ENCODE measurements around the gene PDIA2.
"Not testable (repeated sequence)": the region's sequence is repeated elsewhere in the genome, so short reads cannot be mapped to it uniquely, and the experiment has no call there.

DNA sequence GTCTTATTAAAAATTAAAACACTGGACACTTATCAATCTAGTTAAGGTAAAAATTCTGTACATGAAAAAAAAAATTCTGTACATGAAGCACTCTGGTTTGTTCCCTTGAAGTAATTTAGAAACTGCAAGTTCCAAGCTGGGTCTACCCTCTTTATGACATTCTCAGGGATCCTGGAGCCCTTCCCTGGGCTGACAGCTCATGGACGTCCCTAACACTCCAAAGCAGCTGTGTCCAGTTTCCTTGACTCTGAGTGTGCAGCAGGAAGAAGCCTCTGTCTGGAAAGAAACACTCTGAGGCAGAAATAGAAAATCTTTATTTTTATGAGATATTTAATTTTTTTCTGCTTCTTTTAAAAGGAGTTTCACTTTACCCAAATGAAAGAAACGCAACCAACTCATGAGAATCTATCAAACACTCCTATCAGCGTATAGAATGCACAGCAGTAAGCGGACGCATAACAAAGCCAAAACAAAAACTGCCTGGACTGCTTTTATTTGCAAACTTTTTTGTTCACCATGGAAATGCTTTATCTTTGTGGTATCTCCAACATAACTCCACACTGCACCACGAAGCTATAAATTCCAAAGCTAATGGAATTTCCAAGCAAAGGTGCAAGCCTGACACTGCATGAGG lies 48.3 kb downstream of the PDIA2 start:
- not testable (repeated sequence) for TF ChIP-seq OSR1 (CRISPR knock-in tag; IDR thresholded peaks at IDR 0.05); ZNF8 (CRISPR knock-in tag; IDR thresholded peaks at IDR 0.05); CSDC2 (CRISPR knock-in tag; IDR thresholded peaks at IDR 0.05); TCF4 (CRISPR knock-in tag; IDR thresholded peaks at IDR 0.05; ENCODE audit: borderline replicate concordance); ARNTL (CRISPR knock-in tag; IDR thresholded peaks at IDR 0.05; ENCODE audit: borderline replicate concordance, low read depth); ZFP30 (CRISPR knock-in tag; IDR thresholded peaks at IDR 0.05); ZFP3 (CRISPR knock-in tag; IDR thresholded peaks at IDR 0.05); BACH2 (CRISPR knock-in tag; IDR thresholded peaks at IDR 0.05; ENCODE audit: borderline replicate concordance); ZNF70 (CRISPR knock-in tag; IDR thresholded peaks at IDR 0.05); SNAI2 (CRISPR knock-in tag; IDR thresholded peaks at IDR 0.05)
- TF ChIP-seq, protein P1, sequence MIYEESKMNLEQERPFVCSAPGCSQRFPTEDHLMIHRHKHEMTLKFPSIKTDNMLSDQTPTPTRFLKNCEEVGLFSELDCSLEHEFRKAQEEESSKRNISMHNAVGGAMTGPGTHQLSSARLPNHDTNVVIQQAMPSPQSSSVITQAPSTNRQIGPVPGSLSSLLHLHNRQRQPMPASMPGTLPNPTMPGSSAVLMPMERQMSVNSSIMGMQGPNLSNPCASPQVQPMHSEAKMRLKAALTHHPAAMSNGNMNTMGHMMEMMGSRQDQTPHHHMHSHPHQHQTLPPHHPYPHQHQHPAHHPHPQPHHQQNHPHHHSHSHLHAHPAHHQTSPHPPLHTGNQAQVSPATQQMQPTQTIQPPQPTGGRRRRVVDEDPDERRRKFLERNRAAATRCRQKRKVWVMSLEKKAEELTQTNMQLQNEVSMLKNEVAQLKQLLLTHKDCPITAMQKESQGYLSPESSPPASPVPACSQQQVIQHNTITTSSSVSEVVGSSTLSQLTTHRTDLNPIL (CRISPR knock-in tag; IDR thresholded peaks at IDR 0.05; ENCODE audit: low read depth) = not testable (repeated sequence)
- TF ChIP-seq, protein P2, sequence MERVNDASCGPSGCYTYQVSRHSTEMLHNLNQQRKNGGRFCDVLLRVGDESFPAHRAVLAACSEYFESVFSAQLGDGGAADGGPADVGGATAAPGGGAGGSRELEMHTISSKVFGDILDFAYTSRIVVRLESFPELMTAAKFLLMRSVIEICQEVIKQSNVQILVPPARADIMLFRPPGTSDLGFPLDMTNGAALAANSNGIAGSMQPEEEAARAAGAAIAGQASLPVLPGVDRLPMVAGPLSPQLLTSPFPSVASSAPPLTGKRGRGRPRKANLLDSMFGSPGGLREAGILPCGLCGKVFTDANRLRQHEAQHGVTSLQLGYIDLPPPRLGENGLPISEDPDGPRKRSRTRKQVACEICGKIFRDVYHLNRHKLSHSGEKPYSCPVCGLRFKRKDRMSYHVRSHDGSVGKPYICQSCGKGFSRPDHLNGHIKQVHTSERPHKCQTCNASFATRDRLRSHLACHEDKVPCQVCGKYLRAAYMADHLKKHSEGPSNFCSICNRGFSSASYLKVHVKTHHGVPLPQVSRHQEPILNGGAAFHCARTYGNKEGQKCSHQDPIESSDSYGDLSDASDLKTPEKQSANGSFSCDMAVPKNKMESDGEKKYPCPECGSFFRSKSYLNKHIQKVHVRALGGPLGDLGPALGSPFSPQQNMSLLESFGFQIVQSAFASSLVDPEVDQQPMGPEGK (CRISPR knock-in tag; IDR thresholded peaks at IDR 0.05; ENCODE audit: borderline replicate concordance) = not testable (repeated sequence)

Measured in SK-N-SH treated with all-trans-retinoic acid at 6 μM for 48 hours (cell line).